GM18951 (cell line): ENCODE data around the gene AP4E1.
"Not testable (repeated sequence)": the region's sequence is repeated elsewhere in the genome, so short reads cannot be mapped to it uniquely, and the experiment has no call there.

Experiments
- POLR2A ChIP-seq: IDR thresholded peaks from 4 replicates; pipeline ENCODE4 v1.6.1; 2011; ENCODE audit warnings: mild to moderate bottlenecking; ENCODE audit not compliant: insufficient read length, insufficient read depth; ENCODE audit errors: extremely low read depth
- in situ Hi-C: fragments of 300-500 bp; cut with MboI; formaldehyde crosslinking; loops from one replicate; pipeline ENCODE4 v1.12.0; 2022; ENCODE audit warnings: low sequenced_read_pairs, mixed read lengths, inconsistent platforms; ENCODE audit not compliant: unreplicated experiment

Gene AP4E1

DNA sequence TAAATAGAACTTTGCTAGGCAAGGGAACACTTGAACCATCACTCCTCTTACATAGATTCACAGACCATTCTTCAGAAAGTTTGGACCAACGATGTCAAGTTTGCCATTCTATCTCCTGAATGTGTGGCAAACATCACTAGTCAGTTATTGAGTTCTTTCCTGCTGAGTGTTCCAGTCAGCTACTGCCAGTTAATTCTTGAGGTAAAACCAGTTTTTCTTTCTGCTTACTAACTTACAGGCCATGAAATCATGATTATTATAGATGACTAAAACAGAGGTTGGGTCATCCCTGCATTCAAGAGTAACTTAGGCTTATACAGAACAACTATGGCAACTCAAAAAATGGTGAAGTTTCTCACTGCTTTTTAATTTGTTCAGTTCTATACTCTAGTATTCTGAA lies 88.2 kb downstream of the AP4E1 start:
- no peak for TF ChIP-seq POLR2A
- in situ Hi-C loops: no loop called here

DNA sequence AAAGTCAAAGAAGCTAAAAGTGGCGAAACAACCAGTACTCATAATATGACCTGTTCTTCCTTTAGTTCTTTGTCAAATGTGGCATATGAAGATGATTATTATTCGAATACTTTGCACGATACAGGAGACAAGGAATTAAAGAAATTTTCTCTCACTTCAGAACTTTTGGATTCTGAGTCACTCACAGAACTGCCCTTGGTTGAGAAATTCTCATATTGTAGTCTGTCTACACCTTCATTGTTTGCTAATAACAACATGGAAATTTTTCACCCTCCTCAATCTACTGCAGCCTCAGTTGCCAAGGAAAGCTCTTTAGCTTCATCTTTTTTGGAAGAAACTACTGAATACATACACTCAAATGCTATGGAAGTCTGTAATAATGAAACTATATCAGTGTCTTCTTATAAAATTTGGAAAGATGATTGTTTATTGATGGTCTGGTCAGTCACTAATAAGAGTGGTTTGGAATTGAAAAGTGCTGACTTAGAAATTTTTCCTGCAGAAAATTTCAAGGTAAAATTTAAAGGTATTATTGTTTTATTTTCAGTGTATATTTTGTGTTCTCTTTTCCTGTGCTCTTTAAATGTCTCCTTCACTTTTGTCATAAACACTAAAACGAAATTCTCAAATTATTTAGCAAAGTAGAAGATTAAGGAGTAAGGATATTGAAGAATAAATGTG lies 89.0 kb downstream of the AP4E1 start:
- TF ChIP-seq POLR2A: no peak

GRCh38 chr15:51004103-51004551 lies 95.6 kb downstream of the AP4E1 start:
- TF ChIP-seq POLR2A: no peak
- in situ Hi-C loops: no loop called here

More for the DNA sequence above, 89.0 kb downstream of the AP4E1 start:
- in situ Hi-C loops: no loop called here

GRCh38 chr15:51006336-51006985 lies 98.0 kb downstream of the AP4E1 start:
- in situ Hi-C loops: no loop called here
- TF ChIP-seq POLR2A: no peak

DNA sequence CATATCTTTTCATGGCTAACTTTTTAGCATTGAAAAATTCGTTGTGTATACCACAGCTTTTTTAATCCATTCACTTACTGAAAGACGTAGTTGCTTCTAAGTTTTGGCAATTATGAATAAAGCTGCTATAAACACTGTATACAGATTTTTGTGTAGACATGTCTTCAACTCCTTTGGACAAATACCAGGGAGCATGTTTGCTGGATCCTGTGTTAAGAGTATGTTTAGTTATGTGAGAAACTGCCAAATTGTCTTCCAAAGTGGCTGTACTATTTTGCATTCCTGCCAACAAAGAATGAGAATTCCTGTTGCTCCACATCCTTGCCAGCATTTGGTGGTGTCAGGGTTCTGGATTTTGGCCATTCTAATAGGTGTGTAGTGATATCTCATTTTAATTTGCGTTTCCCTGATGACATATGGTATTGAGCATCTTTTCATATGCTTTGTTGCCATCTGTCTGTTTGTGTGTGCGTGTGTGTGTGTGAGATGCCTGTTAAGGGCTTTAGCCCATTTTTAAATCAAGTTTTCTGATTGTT lies 98.7 kb downstream of the AP4E1 start:
- in situ Hi-C loops: no loop called here
- no peak for TF ChIP-seq POLR2A

DNA sequence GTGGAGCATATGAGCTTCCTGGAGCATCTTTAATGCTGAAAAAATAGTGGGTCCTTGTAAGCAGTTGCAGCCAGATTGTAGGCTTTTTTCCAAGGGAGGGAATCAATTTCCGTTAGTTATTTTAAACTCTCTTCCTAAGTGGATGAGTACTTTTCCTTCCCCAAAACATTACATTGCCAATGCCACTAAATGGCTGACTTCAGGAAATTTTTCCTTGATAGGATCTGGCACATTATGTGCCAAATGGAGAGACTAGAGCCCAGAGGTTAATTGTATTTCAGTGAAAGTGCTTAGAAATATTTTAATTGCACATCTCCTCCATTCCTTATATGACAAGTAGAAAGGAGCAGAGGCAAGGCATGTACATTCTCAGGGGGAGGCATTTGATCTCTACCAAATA lies 102.7 kb downstream of the AP4E1 start:
- in situ Hi-C loops: no loop called here
- no peak for TF ChIP-seq POLR2A

GRCh38 chr15:51016615-51017014 lies 108.1 kb downstream of the AP4E1 start:
- no peak for TF ChIP-seq POLR2A
- in situ Hi-C loops: no loop called here

DNA sequence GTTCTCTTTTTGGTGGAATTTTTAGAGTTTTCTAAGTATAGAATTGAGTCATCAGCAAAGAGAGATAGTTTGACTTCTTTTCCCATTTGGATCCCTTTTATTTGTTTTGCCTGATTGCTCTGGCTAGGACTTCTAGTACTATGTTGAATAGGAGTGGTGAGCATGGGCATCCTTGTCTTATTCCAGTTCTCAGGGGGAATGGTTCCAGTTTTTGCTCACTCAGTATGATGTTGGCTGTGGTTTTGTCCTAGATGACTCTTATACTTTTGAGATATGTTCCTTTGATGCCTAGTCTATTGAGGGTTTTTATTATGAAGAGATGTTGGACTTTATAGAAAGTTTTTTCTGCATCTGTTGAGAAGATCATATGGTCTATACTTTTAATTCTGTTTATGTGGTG lies 113.7 kb downstream of the AP4E1 start:
- TF ChIP-seq POLR2A: no peak
- in situ Hi-C loops: no loop called here

DNA sequence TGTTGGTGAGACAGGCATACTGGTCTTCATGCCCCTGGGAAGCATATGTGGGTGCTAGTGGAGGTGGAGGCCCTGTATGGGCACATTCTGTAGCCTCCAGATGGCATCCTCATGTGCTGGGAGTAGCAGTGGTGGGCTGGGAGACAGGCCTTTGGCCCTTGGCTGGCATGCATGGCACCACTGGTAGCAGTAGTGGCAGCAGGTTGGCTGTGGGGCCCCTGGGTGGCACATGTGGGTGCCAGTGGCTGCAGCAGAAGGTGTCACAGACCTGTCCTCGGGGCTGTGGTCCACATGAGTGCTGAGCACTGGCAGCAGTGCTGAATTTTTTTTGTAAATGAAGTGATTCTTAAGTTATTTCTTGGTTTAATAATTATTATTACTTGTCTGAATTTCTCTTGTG lies 115.0 kb downstream of the AP4E1 start:
- in situ Hi-C loops: no loop called here
- TF ChIP-seq POLR2A: no peak

DNA sequence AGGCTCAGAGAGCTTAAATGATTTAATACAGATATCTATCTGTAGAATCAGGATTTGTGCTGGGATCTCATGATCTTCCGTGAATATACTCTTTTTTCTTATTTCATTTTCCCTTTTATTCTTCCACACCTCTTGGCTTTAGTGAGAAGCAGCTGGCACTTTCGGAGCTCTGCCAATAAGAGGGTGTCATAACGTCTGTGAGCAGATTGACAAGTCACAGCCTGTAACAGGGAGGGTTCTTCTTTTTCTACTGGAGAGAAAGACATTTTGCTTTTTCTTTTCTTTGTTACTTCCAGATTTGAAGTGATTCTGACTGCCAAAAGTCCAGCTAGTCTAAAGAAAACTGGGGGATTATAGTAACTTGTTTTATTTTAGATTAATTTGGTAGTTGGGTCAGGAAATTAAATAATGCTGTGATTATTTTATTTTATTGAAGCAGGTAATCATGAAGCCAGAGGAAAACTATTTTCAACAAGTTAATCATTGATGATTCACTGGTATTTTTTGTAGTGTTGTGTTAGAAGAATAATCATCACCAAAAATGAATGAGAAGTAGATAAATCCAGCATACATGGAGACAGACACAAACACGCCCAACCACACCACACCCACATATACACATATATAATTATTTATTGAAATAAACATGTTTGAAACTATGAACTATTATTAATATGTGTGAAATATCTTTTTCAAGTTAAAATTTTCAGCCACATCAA lies 116.4 kb downstream of the AP4E1 start:
- in situ Hi-C loops: no loop called here

GRCh38 chr15:51025454-51025846 lies 117.0 kb downstream of the AP4E1 start:
- in situ Hi-C loops: no loop called here

More for the DNA sequence above, 116.4 kb downstream of the AP4E1 start:
- TF ChIP-seq POLR2A: no peak

GRCh38 chr15:51030649-51031316 lies 122.3 kb downstream of the AP4E1 start:
- TF ChIP-seq POLR2A: no peak
- in situ Hi-C loops: no loop called here

More at GRCh38 chr15:51025454-51025846, 117.0 kb downstream of the AP4E1 start:
- TF ChIP-seq POLR2A: no peak

- in situ Hi-C loops: not testable (repeated sequence)
These were observed 129.0 kb downstream of the AP4E1 start for GRCh38 chr15:51037474-51037873.
